ENCODE data around the gene EFEMP1. TPM values are rescaled to one million over a fixed set of nuclear protein-coding genes. Genes with fewer than 3 reads are reported as not detected.

Gene EFEMP1
- total and polyA plus RNA-seq, 11 donors, result 11.3 to 201 (median 34.4) TPM

- TF ChIP-seq CTCF (IDR thresholded peaks at IDR 0.05), result no peak
- TF ChIP-seq POLR2A (IDR thresholded peaks at IDR 0.05), result no peak
- intact Hi-C loops (cut with DNase I), result no loop called here
- Histone ChIP-seq H3K4me3 (no peak overlapping the region), H3K9me3 (peaks cover 0 to 6% (median 0%) of the 10 kb centered on the region in 12 donors), H3K36me3 (no peaks in the 10 kb centered on the region), H3K4me1 (peaks cover 0 to 15% (median 0%) of the 10 kb centered on the region in 12 donors), H3K27me3 (no peaks in the 10 kb centered on the region), H3K27ac (peak overlapping the region in 4 of 12 donors; percentile 7 to 29 (median 28))
- ATAC-seq (peak in 1 of 4 donors; percentile 45), DNase-seq (no peak)
These were observed 24.8 kb upstream of the EFEMP1 start for GRCh38 chr2:55948176-55948923.

- intact Hi-C loops (cut with DNase I), result no loop called here
- no peak for TF ChIP-seq POLR2A (IDR thresholded peaks at IDR 0.05)
- no peak for TF ChIP-seq CTCF (IDR thresholded peaks at IDR 0.05)
- Histone ChIP-seq H3K27me3 (no peaks in the 10 kb centered on the region), H3K36me3 (no peaks in the 10 kb centered on the region), H3K27ac (peak overlapping the region in 1 of 12 donors; percentile 6), H3K4me3 (no peak overlapping the region), H3K4me1 (peaks cover 0 to 14% (median 0%) of the 10 kb centered on the region in 12 donors), H3K9me3 (peaks cover 0 to 6% (median 0%) of the 10 kb centered on the region in 12 donors)
- ATAC-seq (no peak), DNase-seq (no peak)
- 62 to 74% (median 70%) methylated on average over 4 of the region's 4 CpGs for WGBS, 4 donors
These were observed 24.2 kb upstream of the EFEMP1 start for GRCh38 chr2:55947752-55948151.

GRCh38 chr2:55946793-55947192, 23.2 kb upstream of the EFEMP1 start:
- 96 to 98% (median 98%) methylated on average over 1 of the region's 1 CpG for WGBS, 4 donors
- intact Hi-C loops (cut with DNase I), result no loop called here
- TF ChIP-seq CTCF (IDR thresholded peaks at IDR 0.05) (no peak), POLR2A (IDR thresholded peaks at IDR 0.05) (no peak)

GRCh38 chr2:55943466-55943865, 19.9 kb upstream of the EFEMP1 start:
- DNase-seq (no peak), ATAC-seq (no peak)
- Histone ChIP-seq H3K4me3 (no peak overlapping the region), H3K36me3 (no peaks in the 10 kb centered on the region), H3K27ac (no peak overlapping the region), H3K4me1 (peaks cover 0 to 3% (median 0%) of the 10 kb centered on the region in 12 donors), H3K27me3 (no peaks in the 10 kb centered on the region), H3K9me3 (peaks cover 0 to 6% (median 0%) of the 10 kb centered on the region in 12 donors)
- intact Hi-C loops (cut with DNase I), result no loop called here
- TF ChIP-seq POLR2A (IDR thresholded peaks at IDR 0.05), result no peak
- no peak for TF ChIP-seq CTCF (IDR thresholded peaks at IDR 0.05)
- WGBS, 4 donors, result 88 to 95% (median 91%) methylated on average over 1 of the region's 1 CpG

More at GRCh38 chr2:55946793-55947192, 23.2 kb upstream of the EFEMP1 start:
- H3K36me3 ChIP-seq, result no peaks in the 10 kb centered on the region
- DNase-seq (no peak), ATAC-seq (no peak)
- no peak overlapping the region for H3K27ac ChIP-seq
- peaks cover 0 to 14% (median 0%) of the 10 kb centered on the region in 12 donors for H3K4me1 ChIP-seq
- H3K4me3 ChIP-seq, result no peak overlapping the region
- no peaks in the 10 kb centered on the region for H3K27me3 ChIP-seq
- peaks cover 0 to 6% (median 0%) of the 10 kb centered on the region in 12 donors for H3K9me3 ChIP-seq

Measured in heart left ventricle (tissue), 16 donors.